Brain microvascular endothelial cell (primary cell): Measurements from ENCODE around the gene DNAJC10.
A peak's percentile ranks its signal among the peaks of the same experiment; 100 is the strongest.
"Not testable (repeated sequence)": the region's sequence is repeated elsewhere in the genome, so short reads cannot be mapped to it uniquely, and the experiment has no call there.

Experiments used
- DNase-seq: peaks from one replicate; pipeline ENCODE4 v3.0.0-alpha.2; 2020
- H3K27ac ChIP-seq: fragments of 250-450 bp; sonication (Bioruptor Pico); 2 replicates; pipeline ENCODE4 v1.5.1; 2020; ENCODE audit warnings: mild to moderate bottlenecking, moderate library complexity
- H3K27me3 ChIP-seq: fragments of 250-450 bp; sonication (Bioruptor Pico); replicated peaks from 2 replicates; pipeline ENCODE4 v1.5.1; 2020; ENCODE audit warnings: mild to moderate bottlenecking
- H3K36me3 ChIP-seq: fragments of 250-450 bp; sonication (Bioruptor Pico); replicated peaks from 2 replicates; pipeline ENCODE4 v1.5.1; 2020; ENCODE audit warnings: mild to moderate bottlenecking
- H3K4me3 ChIP-seq: 2 replicates; pipeline ENCODE4 v1.5.1; 2011; ENCODE audit warnings: low read depth, mild to moderate bottlenecking, control low read depth, low read length, moderate library complexity
- in situ Hi-C: cut with HindIII; loops from 2 replicates; pipeline ENCODE4 v1.10.0; 2017; ENCODE audit warnings: low sequenced_read_pairs, low pct_ligation_motif_present
- TF ChIP-seq, protein P1 (sequence below): IDR thresholded peaks from 2 replicates; pipeline ENCODE4 v1.5.1; 2011; ENCODE audit warnings: low read depth, mild to moderate bottlenecking, moderate library complexity, low read length, control low read depth, inconsistent platforms; ENCODE audit errors: missing control alignments

Gene DNAJC10

GRCh38 chr2:182672466-182673165 lies 43.4 kb upstream of the DNAJC10 start:
- H3K27ac ChIP-seq = peak overlapping the region; percentile 79
- no peaks in the 10 kb centered on the region for H3K27me3 ChIP-seq
- in situ Hi-C loops = loop anchor here (25.0 kb wide), 1 partner anchor 485 kb away; no protein-coding TSS in a partner anchor
- no peak overlapping the region for H3K4me3 ChIP-seq
- H3K36me3 ChIP-seq = no peaks in the 10 kb centered on the region
- DNase-seq = peak; percentile 92
- TF ChIP-seq, protein P1, sequence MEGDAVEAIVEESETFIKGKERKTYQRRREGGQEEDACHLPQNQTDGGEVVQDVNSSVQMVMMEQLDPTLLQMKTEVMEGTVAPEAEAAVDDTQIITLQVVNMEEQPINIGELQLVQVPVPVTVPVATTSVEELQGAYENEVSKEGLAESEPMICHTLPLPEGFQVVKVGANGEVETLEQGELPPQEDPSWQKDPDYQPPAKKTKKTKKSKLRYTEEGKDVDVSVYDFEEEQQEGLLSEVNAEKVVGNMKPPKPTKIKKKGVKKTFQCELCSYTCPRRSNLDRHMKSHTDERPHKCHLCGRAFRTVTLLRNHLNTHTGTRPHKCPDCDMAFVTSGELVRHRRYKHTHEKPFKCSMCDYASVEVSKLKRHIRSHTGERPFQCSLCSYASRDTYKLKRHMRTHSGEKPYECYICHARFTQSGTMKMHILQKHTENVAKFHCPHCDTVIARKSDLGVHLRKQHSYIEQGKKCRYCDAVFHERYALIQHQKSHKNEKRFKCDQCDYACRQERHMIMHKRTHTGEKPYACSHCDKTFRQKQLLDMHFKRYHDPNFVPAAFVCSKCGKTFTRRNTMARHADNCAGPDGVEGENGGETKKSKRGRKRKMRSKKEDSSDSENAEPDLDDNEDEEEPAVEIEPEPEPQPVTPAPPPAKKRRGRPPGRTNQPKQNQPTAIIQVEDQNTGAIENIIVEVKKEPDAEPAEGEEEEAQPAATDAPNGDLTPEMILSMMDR = no peak

DNA sequence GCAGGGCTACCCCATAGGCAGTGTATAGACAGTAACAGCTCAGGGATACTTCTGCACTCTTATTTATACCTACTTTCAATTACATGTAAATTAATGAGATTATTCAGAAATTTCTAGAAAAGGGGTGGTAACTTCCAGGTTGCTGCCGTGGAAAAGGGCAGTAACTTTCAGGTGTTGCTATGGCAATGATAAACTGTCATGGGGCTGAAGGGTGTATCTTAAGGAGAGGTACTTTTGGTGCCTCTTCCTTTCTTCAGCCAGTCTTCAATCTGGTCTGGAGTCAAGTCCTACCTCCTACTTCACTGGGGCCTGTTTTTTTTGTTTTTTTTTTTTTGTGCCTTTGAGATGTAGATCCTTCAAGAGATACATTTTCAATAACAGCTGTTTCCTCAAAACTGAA lies 35.2 kb upstream of the DNAJC10 start:
- Histone ChIP-seq H3K27me3 (no peaks in the 10 kb centered on the region), H3K27ac (no peak overlapping the region), H3K4me3 (no peak overlapping the region), H3K36me3 (no peaks in the 10 kb centered on the region)
- in situ Hi-C loops = no loop called here
- DNase-seq = no peak
- TF ChIP-seq, protein P1 = no peak

GRCh38 chr2:182682210-182682609 lies 33.8 kb upstream of the DNAJC10 start:
- no peak for DNase-seq
- TF ChIP-seq, protein P1 = no peak
- Histone ChIP-seq H3K36me3 (no peaks in the 10 kb centered on the region), H3K27me3 (no peaks in the 10 kb centered on the region), H3K27ac (no peak overlapping the region), H3K4me3 (no peak overlapping the region)
- in situ Hi-C loops = no loop called here

DNA sequence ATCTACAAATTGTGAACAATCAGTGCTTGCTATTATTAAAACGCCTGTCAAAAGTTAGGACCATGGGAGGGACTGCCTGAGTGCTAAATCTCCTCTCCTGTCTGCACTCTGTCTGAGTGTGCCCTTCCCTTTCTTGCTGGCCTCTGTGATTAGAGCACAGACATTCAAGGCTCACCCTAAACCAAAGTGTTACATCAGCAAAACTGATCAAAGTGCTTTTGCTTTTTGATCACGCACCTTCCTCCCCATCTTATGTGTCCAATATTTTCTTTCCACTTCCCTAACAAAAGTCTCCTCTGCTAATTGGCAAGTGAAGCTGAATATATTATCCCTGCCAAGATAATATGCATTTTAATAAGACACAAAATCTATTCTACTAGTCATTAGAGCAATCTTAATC lies 30.5 kb upstream of the DNAJC10 start:
- DNase-seq = no peak

DNA sequence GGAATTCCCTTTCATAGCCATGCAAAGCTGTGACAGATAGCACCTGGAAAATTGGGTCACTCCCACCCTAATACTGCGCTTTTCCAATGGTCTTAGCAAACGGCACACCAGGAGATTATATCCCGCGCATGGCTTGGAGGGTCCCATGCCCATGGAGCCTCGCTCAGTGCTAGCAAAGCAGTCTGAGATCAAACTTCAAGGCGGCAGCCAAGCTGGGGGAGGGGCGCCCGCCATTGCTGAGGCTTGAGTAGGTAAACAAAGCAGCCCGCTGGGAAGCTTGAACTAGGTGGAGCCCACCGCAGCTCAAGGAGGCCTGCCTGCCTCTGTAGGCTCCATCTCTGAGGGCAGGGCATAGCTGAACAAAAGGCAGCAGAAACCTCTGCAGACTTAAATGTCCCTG lies 29.3 kb upstream of the DNAJC10 start:
- not testable (repeated sequence) for DNase-seq, H3K27me3 ChIP-seq

More for the DNA sequence above, 30.5 kb upstream of the DNAJC10 start:
- TF ChIP-seq, protein P1 = no peak
- in situ Hi-C loops = no loop called here
- Histone ChIP-seq H3K27me3 (no peaks in the 10 kb centered on the region), H3K36me3 (no peaks in the 10 kb centered on the region), H3K27ac (no peak overlapping the region), H3K4me3 (no peak overlapping the region)

GRCh38 chr2:182694189-182694588 lies 21.9 kb upstream of the DNAJC10 start:
- in situ Hi-C loops = no loop called here
- Histone ChIP-seq H3K36me3 (no peaks in the 10 kb centered on the region), H3K4me3 (no peak overlapping the region), H3K27ac (no peak overlapping the region), H3K27me3 (no peaks in the 10 kb centered on the region)
- TF ChIP-seq, protein P1 = no peak
- no peak for DNase-seq

More for the DNA sequence above, 29.3 kb upstream of the DNAJC10 start:
- H3K36me3 ChIP-seq, H3K4me3 ChIP-seq, in situ Hi-C loops, H3K27ac ChIP-seq: not testable (repeated sequence)
